Measurements from ENCODE around the gene CFAP53.
A peak's percentile ranks its signal among the peaks of the same experiment; 100 is the strongest.
"Not testable (repeated sequence)": the region's sequence is repeated elsewhere in the genome, so short reads cannot be mapped to it uniquely, and the experiment has no call there.

CFAP53 gene

GRCh38 chr18:50268022-50268747 lies 1.9 kb upstream of the CFAP53 start:
- DNase-seq = peak; percentile 81 to 83

- no peak for DNase-seq
Observed at GRCh38 chr18:50262977-50263376, 3.3 kb downstream of the CFAP53 start.

- no peak for DNase-seq
Observed at GRCh38 chr18:50250935-50251334, 15.4 kb downstream of the CFAP53 start.

DNA sequence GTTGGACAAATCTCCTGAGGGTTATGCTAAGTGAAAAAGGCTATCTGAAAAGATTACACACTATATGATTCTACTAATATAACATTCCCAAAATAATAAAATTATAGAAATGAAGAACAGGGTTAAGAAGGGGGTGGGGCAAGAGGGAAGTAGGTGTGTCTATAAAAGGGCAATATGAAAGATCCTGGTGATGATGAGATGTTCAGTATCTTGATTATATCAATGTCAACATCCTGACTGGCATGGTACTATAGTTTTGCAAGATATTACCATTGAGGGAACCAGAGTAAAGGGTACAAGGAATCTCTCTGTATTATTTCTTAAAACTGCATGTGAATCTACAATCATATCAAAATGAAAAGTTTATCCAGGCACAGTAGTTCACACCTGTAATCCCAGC lies 16.7 kb downstream of the CFAP53 start:
- no peak for DNase-seq

- DNase-seq = no peak
Observed at GRCh38 chr18:50247561-50247960, 18.7 kb downstream of the CFAP53 start.

DNA sequence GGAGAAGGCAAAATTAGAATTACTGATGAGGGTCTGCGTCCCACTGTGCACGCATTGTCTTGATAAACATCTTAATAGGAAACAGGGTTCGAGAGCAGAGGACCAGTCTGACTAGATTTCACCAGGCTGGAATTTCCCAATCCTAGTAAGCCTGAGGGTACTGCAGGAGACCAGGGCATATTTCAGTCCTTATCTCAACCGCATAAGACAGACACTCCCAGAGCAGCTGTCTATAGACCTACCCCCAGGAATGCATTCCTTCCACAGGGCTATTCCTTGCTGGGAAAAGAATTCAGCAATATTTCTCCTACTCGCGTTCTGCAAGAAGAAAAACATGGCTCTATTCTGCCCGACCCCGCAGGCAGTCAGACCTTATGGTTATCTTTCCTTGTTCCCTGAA lies 24.5 kb downstream of the CFAP53 start:
- DNase-seq = not testable (repeated sequence)

DNA sequence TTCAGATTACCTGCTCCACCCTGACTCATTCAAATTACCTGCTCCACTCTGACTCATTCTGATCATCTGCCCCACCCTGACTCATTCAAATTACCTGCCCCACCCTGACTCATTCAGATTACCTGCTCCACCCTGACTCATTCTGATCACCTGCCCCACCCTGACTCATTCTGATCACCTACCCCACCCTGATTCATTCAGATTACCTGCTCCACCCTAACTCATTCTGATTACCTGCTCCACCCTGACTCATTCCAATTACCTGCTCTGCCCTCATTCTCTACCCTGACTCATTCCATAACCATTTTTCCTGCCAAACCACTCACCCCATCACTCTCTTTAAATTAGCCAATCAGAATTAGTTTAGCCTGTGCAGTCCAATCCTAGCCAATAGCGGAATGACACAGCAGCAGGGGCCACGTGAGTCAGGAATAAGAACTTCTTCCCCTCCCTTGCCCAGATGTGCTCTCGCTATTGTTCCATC lies 26.2 kb downstream of the CFAP53 start:
- no peak for DNase-seq

DNA sequence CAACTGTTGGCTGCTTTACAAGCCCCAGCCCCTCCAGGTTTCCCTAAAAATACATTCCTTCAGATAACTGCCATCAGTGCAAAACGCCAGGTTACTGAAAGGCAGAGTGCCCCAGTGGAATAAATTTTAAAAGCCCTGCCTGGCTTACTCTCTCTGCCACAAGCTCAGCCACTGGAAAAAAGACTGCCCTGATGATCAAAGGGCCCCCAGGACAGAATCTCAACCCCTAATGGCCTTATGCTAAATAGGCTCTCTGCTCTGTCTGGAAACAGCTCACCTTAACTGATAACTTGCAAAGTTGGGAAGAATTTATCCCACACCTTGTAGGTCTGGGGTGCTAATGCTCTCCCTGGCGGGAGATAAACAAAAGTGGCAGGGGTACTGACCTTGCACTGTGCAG lies 33.9 kb downstream of the CFAP53 start:
- no peak for DNase-seq

DNA sequence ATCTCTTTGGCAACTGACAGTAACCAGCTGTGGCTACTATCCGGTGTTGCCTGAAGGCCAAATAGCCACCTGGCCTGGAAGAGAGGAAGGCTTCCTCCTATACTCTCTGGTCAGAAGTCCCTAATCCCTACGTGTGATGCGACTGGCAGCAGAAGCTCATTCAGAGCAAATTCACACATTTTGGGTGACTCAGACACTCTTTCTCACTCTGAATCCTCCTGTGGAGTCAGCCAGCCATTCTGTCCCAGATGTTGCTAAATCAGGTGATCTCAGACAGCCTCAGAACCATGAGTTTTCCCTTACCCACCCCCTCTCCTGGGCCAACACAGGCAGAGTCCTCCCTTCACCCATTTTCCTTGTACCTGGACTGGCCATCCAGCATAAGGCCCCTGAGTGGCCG lies 34.7 kb downstream of the CFAP53 start:
- DNase-seq = no peak

DNA sequence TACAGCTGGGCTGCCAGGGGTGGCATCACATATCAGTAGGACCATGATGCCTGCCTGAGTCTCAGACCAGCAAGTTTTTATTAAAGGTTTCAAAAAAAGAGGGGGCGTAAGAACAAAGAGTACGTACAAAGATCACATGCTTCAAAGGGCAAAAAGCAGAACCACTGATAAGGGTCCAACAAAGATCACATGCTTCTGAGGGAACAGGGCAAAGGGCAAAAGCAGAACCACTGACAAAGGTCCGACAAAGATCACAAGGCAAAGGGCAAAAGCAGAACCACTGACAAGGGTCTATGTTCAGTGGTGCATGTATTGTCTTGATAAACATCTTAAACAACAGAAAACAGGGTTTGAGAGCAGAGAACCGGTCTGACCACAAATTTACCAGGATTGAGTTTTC lies 46.0 kb downstream of the CFAP53 start:
- not testable (repeated sequence) for DNase-seq

DNA sequence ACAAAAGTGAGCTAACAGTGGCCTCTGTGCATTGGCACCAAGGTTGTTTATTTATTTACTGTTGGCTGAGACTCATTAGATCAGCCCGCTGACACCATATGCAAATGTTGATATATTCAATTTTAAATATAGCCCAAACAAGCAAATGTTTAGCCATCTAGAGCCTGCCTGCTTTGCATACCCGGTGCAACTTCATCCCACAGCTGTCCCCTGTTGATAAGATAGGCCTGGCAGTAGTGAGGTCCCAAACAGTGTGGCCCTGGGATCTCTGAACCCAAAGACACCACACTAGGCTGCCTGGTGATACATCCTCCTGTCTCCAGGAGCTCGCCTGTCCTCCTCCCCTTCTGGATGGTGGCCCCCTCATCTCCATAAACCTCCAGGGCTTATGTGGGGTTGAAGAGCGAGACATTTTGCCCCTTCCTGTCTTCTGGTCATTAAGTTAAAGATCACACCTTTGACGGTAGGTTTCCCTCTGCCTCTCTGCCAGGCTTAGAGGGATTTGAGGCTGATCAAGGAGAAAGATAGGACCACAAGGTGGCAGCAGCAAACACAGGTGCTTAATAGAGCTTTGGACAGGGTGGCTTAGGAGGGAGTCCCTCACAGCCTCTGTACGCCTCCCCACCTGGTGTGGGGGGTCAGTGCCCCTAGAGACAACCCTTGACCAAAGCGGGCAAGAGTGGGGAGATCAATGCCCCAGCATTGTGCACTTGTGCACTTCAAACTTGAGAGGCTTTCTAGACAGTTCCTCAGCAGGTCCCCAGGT lies 47.7 kb downstream of the CFAP53 start:
- DNase-seq = peak; percentile 26 to 37

DNA sequence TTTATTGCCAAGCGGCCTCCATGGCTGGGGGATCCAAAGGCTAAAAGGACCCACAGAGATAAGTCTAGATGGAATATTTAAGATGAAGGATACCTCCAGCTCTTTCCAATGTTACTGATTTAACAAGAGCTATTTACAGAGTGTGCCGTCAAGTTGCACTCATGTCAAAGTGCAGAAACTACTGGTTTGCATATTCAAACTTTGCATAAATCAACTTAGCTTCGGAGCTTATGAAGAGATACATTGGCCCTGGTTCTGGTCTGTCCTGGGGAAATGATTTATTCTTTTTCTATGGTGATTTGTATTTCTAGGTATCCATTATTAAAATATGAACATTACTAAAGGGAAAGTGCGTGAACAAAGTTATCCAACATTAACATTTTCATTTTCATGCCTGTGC lies 57.0 kb downstream of the CFAP53 start:
- DNase-seq = no peak

DNA sequence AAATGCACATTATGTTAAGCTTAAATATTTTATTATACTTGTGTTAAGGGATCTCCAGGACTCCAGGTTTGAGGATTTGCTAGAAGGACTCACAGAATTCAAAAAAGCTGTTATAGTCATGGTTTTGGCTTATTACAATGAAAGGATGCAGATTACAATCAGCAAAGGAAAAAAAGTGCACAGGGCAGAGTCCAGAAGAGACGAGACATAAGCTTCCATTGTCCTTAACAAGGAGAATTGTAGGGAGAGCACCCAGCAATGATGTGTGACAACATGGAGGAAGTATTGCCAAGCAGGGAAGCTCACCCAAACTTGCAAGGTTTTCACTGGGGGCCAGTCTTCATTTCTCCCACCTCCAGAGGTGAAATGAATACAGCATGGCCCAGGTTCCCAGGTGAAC lies 58.6 kb downstream of the CFAP53 start:
- no peak for DNase-seq

DNA sequence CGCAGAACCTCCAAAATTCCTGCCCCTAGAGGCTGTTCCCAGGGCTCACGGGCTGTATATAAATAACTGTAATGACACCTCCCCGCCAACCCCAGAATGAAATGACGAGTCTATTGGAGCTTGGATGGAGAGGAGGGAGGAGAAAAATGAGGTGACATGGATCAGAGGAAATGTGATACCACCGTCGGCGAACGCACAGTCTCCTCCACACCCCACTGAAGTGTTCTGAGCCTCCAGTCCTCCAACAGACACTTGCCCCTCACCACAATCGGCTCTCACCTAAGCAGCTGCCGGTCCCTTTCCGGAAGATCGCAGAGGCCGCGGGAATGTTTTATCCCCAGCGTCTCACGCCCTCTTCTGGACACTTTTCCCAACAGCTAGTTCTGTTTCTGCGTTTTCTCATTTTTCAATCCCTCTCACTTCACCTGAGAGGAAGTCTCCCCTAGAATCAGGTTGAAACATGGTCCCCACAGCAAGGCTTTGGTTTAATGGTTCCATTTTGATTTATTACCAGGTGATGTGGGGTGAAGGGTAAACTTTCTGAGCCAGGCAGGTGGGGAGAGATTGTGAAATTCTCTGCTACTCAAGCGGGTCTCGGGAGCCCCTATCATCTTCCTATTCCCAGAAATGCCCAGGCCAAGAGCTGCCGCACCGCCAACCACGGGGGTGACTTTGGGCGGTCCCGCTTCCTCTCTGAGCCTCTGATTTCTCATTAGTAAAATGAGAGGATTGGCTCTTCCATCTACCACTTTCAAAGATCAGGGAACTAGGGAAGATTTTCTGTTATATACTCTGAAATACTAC lies 62.3 kb downstream of the CFAP53 start:
- peak in 1 of 2 donors; percentile 3 for DNase-seq

GRCh38 chr18:50201476-50202018 lies 64.7 kb downstream of the CFAP53 start:
- no peak for DNase-seq

DNA sequence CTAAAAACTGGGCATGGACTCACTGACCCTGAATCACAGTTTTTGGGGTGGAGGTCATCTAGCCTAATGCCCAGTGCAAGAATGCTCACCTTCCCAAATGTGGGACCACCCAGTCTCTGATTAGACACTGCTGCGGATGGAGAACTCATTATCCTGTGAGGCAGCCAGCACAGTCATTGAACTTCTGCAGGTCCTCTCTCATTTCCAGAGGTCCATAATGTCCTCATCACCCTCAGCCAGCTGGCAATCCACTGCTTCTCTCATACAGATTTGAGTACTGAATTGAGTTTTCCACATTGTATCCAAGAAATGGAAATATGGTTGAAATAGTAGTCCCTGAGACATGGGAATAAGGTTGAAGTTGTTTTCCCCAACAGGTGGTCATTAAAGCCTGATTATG lies 66.4 kb downstream of the CFAP53 start:
- no peak for DNase-seq

DNA sequence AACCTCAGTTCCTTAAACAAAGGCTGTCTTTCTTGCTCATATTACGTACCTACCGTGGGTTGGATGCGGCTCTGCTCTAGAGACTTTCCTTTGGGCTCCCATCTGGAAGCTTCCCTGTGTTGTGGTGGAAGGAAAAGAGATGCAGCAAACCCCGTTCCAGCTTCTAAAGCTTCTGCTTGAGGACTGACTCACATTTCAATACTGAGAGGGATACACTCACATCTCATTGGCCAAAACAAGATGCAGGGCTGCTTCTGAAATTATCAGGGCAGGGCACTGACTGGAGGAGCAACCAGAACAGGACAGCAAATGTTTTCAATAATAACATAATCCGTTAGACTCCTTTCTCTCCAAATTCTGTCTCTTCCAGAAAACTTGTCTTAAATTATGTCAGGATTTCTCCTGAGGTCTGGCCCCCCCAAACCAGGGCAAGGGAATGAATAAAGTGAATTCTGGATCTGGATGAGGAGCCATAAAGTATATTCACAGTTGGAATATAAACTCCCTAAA lies 66.9 kb downstream of the CFAP53 start:
- DNase-seq = no peak

DNA sequence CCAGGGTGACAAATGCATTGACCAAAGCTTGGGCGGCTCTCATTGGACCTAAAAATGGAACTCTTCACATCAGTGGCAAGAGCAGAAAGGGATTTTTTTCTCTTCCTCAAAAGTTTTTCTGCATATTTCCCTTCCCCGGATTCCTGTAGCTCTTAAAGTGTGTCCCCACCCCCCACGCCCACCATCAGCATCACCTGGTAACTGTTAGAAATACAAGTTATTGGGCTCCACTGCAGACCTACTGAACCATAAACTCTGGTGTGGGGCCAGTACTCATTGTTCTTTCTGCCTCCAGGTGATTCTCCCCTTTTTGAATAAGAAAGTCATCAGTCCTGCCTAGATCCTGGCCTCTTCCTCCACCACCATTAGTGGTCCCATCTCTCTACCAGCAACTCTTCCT lies 70.0 kb downstream of the CFAP53 start:
- DNase-seq = no peak

GRCh38 chr18:50195689-50196088 lies 70.6 kb downstream of the CFAP53 start:
- DNase-seq = no peak

DNA sequence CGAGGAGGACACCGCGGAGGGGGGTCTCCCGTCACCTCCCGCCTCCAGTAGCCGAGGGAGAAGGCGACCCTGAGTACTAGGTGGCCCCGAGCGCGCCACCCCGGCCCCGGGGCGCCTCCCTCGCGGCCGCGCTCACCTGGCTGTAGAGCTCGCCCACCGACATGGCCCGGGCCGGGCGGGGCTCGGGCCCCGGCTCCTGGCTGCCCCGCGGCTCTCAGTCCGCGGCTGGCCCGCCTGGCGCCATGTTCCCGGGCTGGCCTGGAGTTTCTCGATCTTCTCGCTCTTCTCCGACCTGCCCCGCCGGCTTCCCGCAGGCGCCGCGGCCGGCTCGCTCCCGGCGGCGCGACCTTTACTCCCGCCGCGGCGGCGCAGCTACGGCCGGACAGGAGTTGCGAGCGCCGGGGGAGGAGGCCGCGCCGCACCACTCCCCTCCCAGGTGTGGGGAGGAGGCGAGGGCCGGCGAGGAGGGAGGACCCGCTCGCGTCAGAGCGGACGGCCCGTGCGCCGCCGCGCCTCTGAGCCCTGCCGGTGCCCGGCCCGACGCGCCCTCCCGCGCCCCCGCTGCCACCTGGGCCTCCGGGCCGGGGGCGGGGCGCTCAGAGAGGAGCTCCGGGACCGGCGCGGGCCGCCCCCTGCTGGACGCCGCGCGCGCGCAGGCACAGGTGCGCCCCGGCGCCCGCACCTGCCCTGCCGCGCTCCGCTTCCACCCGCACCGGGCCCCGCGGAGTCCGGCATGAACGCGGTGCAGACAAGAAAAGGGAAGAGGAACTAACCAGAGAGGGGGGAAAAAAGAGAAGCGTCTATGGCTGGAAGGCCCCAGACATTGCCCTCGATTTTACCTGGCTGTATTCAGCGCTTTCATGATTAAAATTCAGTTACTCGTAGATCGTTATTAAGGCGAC lies 71.4 kb downstream of the CFAP53 start, which contains the start of gene MYO5B:
MYO5B (minus strand) TSS at position 517 of the 902 bp plus-strand sequence; CDS start at position 163, 354 bp downstream.
- DNase-seq = peak; percentile 33 to 53

GRCh38 chr18:50193796-50194630 lies 72.3 kb downstream of the CFAP53 start:
- DNase-seq = no peak

Data from CD4-positive, alpha-beta T cell treated with Interleukin-1 beta for 1 hour (primary cell).